ENCODE measurements around the gene C10orf53.

DNA sequence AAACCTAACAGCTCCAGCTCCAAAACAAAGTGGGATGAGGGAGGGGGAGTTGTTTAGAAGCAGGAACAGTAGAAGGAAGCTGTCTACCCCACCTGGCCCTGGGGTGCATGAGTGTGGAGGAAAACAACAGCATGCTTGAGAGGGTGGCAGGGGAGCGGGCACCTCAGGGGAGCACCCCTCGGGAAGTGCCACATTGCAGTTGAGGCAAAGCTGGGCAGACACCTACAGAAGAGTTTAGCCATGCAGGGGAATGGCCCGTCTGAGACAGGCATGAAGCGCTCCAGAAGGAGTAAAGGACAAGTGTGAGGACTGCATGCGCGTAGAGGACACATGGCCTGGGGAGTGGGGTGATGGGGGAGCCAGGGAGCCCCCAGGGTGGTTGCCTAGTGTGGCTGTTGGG, 47.5 kb upstream of the C10orf53 start:
- TF ChIP-seq, protein P1, sequence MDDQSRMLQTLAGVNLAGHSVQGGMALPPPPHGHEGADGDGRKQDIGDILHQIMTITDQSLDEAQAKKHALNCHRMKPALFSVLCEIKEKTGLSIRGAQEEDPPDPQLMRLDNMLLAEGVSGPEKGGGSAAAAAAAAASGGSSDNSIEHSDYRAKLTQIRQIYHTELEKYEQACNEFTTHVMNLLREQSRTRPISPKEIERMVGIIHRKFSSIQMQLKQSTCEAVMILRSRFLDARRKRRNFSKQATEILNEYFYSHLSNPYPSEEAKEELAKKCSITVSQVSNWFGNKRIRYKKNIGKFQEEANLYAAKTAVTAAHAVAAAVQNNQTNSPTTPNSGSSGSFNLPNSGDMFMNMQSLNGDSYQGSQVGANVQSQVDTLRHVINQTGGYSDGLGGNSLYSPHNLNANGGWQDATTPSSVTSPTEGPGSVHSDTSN (CRISPR knock-in tag; IDR thresholded peaks at IDR 0.05): no peak
- TF ChIP-seq ZNF133 (tag by site-specific recombination; IDR thresholded peaks at IDR 0.05): no peak
- TF ChIP-seq, protein P2, sequence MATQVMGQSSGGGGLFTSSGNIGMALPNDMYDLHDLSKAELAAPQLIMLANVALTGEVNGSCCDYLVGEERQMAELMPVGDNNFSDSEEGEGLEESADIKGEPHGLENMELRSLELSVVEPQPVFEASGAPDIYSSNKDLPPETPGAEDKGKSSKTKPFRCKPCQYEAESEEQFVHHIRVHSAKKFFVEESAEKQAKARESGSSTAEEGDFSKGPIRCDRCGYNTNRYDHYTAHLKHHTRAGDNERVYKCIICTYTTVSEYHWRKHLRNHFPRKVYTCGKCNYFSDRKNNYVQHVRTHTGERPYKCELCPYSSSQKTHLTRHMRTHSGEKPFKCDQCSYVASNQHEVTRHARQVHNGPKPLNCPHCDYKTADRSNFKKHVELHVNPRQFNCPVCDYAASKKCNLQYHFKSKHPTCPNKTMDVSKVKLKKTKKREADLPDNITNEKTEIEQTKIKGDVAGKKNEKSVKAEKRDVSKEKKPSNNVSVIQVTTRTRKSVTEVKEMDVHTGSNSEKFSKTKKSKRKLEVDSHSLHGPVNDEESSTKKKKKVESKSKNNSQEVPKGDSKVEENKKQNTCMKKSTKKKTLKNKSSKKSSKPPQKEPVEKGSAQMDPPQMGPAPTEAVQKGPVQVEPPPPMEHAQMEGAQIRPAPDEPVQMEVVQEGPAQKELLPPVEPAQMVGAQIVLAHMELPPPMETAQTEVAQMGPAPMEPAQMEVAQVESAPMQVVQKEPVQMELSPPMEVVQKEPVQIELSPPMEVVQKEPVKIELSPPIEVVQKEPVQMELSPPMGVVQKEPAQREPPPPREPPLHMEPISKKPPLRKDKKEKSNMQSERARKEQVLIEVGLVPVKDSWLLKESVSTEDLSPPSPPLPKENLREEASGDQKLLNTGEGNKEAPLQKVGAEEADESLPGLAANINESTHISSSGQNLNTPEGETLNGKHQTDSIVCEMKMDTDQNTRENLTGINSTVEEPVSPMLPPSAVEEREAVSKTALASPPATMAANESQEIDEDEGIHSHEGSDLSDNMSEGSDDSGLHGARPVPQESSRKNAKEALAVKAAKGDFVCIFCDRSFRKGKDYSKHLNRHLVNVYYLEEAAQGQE (tag by site-specific recombination; IDR thresholded peaks at IDR 0.05): no peak
- TF ChIP-seq ZNF785 (tag by site-specific recombination; IDR thresholded peaks at IDR 0.05): no peak
- no peak for TF ChIP-seq MZF1 (tag by site-specific recombination; IDR thresholded peaks at IDR 0.05; ENCODE audit: borderline replicate concordance)
- TF ChIP-seq, protein P3, sequence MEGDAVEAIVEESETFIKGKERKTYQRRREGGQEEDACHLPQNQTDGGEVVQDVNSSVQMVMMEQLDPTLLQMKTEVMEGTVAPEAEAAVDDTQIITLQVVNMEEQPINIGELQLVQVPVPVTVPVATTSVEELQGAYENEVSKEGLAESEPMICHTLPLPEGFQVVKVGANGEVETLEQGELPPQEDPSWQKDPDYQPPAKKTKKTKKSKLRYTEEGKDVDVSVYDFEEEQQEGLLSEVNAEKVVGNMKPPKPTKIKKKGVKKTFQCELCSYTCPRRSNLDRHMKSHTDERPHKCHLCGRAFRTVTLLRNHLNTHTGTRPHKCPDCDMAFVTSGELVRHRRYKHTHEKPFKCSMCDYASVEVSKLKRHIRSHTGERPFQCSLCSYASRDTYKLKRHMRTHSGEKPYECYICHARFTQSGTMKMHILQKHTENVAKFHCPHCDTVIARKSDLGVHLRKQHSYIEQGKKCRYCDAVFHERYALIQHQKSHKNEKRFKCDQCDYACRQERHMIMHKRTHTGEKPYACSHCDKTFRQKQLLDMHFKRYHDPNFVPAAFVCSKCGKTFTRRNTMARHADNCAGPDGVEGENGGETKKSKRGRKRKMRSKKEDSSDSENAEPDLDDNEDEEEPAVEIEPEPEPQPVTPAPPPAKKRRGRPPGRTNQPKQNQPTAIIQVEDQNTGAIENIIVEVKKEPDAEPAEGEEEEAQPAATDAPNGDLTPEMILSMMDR (tag by site-specific recombination; IDR thresholded peaks at IDR 0.05): no peak
- TF ChIP-seq ZBTB21 (tag by site-specific recombination; IDR thresholded peaks at IDR 0.05): no peak
- TF ChIP-seq, protein P4, sequence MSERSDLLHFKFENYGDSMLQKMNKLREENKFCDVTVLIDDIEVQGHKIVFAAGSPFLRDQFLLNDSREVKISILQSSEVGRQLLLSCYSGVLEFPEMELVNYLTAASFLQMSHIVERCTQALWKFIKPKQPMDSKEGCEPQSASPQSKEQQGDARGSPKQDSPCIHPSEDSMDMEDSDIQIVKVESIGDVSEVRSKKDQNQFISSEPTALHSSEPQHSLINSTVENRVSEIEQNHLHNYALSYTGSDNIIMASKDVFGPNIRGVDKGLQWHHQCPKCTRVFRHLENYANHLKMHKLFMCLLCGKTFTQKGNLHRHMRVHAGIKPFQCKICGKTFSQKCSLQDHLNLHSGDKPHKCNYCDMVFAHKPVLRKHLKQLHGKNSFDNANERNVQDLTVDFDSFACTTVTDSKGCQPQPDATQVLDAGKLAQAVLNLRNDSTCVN (tag by site-specific recombination; optimal IDR thresholded peaks at IDR 0.05): no peak
- TF ChIP-seq ZNF701 (tag by site-specific recombination; IDR thresholded peaks at IDR 0.05): no peak
